Liver (tissue), 9 donors: ENCODE data around the gene OSMR. TPM values are rescaled to one million over a fixed set of nuclear protein-coding genes. Genes with fewer than 3 reads are reported as not detected.

Source experiments
- DNase-seq: peaks from one replicate; pipeline ENCODE4 v3.0.0-alpha.2; 2017; ENCODE audit warnings: low spot score
- H3K27ac ChIP-seq, 2 donors: one replicate each; pipeline ENCODE4 v1.7.0; 2013; ENCODE audit warnings: inconsistent platforms in 2 of 2, low read length in 2 of 2, control low read depth in 1 of 2, low read depth in 1 of 2, mild to moderate bottlenecking in 1 of 2
- H3K27me3 ChIP-seq, 4 donors: one replicate each; pipeline versions ENCODE4 v1.6.1 to v1.7.0; 2013; ENCODE audit warnings: low read length in 3 of 4, inconsistent platforms in 1 of 4, mild to moderate bottlenecking in 1 of 4, moderate library complexity in 1 of 4; ENCODE audit not compliant: control insufficient read depth in 4 of 4, insufficient read depth in 4 of 4
- H3K36me3 ChIP-seq, 4 donors: one replicate each; pipeline versions ENCODE4 v1.6.1 to v1.7.0; 2013; ENCODE audit warnings: low read length in 3 of 4, mild to moderate bottlenecking in 3 of 4, low read depth in 1 of 4, moderate library complexity in 1 of 4; ENCODE audit not compliant: control insufficient read depth in 4 of 4, insufficient read depth in 3 of 4
- H3K4me1 ChIP-seq, 4 donors: one replicate each; pipeline versions ENCODE4 v1.6.1 to v1.7.0; 2013; ENCODE audit warnings: low read length in 3 of 4, mild to moderate bottlenecking in 3 of 4, moderate library complexity in 1 of 4; ENCODE audit not compliant: control insufficient read depth in 4 of 4, insufficient read depth in 4 of 4
- H3K4me3 ChIP-seq, 3 donors: one replicate each; pipeline versions ENCODE4 v1.6.1 to v1.7.0; 2013; ENCODE audit warnings: low read length in 3 of 3, control low read depth in 1 of 3, low read depth in 1 of 3, mild to moderate bottlenecking in 1 of 3
- H3K9ac ChIP-seq, 2 donors: one replicate each; pipeline ENCODE4 v1.7.0; 2013; ENCODE audit warnings: low read length in 2 of 2, mild to moderate bottlenecking in 2 of 2, moderate library complexity in 2 of 2, control low read depth in 1 of 2, low read depth in 1 of 2
- H3K9me3 ChIP-seq, 4 donors: one replicate each; pipeline versions ENCODE4 v1.6.1 to v1.7.0; 2013; ENCODE audit warnings: low read length in 3 of 4; ENCODE audit not compliant: control insufficient read depth in 4 of 4
- ATF3 ChIP-seq: IDR thresholded peaks from 2 replicates; pipeline ENCODE4 v1.6.1; 2016; ENCODE audit warnings: antibody characterized with exemption
- FOXA2 ChIP-seq: IDR thresholded peaks from 2 replicates; pipeline ENCODE4 v1.6.1; 2016; ENCODE audit warnings: antibody characterized with exemption
- GABPA ChIP-seq, 2 donors: IDR thresholded peaks in 1 of 2; conservative IDR thresholded peaks in 1 of 2; 2 replicates each; pipeline ENCODE4 v1.6.1; 2016; ENCODE audit warnings: antibody characterized with exemption in 2 of 2, mild to moderate bottlenecking in 1 of 2, moderate library complexity in 1 of 2
- HNF4A ChIP-seq, 2 donors: conservative IDR thresholded peaks; 2 replicates each; pipeline ENCODE4 v1.6.1; 2016; ENCODE audit warnings: antibody characterized with exemption in 2 of 2, mild to moderate bottlenecking in 2 of 2
- HNF4G ChIP-seq: IDR thresholded peaks from 2 replicates; pipeline ENCODE4 v1.6.1; 2016; ENCODE audit warnings: antibody characterized with exemption
- JUND ChIP-seq, 2 donors: IDR thresholded peaks; 2 replicates each; pipeline ENCODE4 v1.6.1; 2016; ENCODE audit warnings: antibody characterized with exemption in 2 of 2
- MAX ChIP-seq: IDR thresholded peaks from 2 replicates; pipeline ENCODE4 v1.6.1; 2016; ENCODE audit warnings: antibody characterized with exemption
- NR2F2 ChIP-seq: IDR thresholded peaks from 2 replicates; pipeline ENCODE4 v1.6.1; 2016; ENCODE audit warnings: antibody characterized with exemption
- RAD21 ChIP-seq, 2 donors: IDR thresholded peaks; 2 replicates each; pipeline ENCODE4 v1.6.1; 2016; ENCODE audit warnings: antibody characterized with exemption in 2 of 2, mild to moderate bottlenecking in 2 of 2
- REST ChIP-seq: IDR thresholded peaks from 2 replicates; pipeline ENCODE4 v1.6.1; 2016; ENCODE audit warnings: antibody characterized with exemption, mild to moderate bottlenecking
- RXRA ChIP-seq, 2 donors: IDR thresholded peaks; 2 replicates each; pipeline ENCODE4 v1.6.1; 2017 to 2018; ENCODE audit warnings: antibody characterized with exemption in 2 of 2, mild to moderate bottlenecking in 1 of 2
- SP1 ChIP-seq: IDR thresholded peaks from 2 replicates; pipeline ENCODE4 v1.6.1; 2018; ENCODE audit warnings: antibody characterized with exemption, mild to moderate bottlenecking
- TAF1 ChIP-seq: conservative IDR thresholded peaks from 2 replicates; pipeline ENCODE4 v1.6.1; 2016; ENCODE audit warnings: antibody characterized with exemption, mild to moderate bottlenecking
- YY1 ChIP-seq: IDR thresholded peaks from 2 replicates; pipeline ENCODE4 v1.6.1; 2016; ENCODE audit warnings: antibody characterized with exemption, mild to moderate bottlenecking
- WGBS: extraction: QIAGEN DNeasy Blood & Tissue Kit; methylation state at CpG from one replicate; pipeline ENCODE4 v1.1.7; 2013; 5-methylcytosine and 5-hydroxymethylcytosine counted together
- polyA plus RNA-seq, 2 donors: library from polyadenylated mRNA; stranded (reverse) in 1 of 2; unstranded in 1 of 2; fragments of 200-250 nt in 1 of 2; fragments of >200 nt in 1 of 2; fragmentation: Nextera tagmentation in 1 of 2; extraction: Ambion mirVana in 1 of 2; gene quantifications; one replicate each; pipeline versions ENCODE4 v1.2.1 to v1.2.3, GENCODE V29; 2013 to 2015
- total RNA-seq, 2 donors: library from RNA; depleted of rRNA; stranded (reverse); fragments of >200 nt; gene quantifications; one replicate each; pipeline ENCODE4 v1.2.3, GENCODE V29; 2014
- TF ChIP-seq, protein P1 (sequence below): IDR thresholded peaks from 2 replicates; pipeline ENCODE4 v1.6.1; 2016; ENCODE audit warnings: antibody characterized with exemption
- TF ChIP-seq, protein P2 (sequence below): fragments of 150-350 bp; IDR thresholded peaks from 2 replicates; pipeline ENCODE4 v1.5.1; 2017; ENCODE audit warnings: improper control_type of control experiment, low read depth, low read length; ENCODE audit not compliant: missing input control
- donor health status: healthy.
- donor health status: healthy.
- donor health status: healthy.
- donor health status: healthy.
- donor health status: healthy.

The OSMR gene
- total and polyA plus RNA-seq, 4 donors = 4.3 to 34.5 (median 11.7) TPM

DNA sequence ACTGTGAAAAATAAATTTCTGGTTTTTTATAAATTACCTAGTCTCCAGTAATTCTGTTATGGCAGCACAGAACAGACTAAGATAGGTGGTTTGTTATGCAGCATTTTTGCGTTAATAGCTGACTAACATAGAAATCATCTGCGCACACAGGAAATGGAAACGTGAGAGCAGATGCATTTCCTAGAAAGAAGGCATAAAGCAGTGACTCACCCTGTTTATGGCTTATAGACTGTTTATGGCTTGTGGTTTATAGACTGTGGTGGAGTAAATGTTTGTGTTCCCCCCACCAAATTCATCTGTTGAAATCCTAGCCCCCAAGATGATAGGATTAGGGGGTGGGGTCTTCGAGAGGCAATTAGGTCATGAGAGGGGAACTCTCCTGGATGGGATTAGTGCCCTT, 18.3 kb upstream of the OSMR start:
- Histone ChIP-seq H3K27me3 (no peaks in the 10 kb centered on the region), H3K4me3 (no peak overlapping the region), H3K9ac (no peak overlapping the region), H3K27ac (no peak overlapping the region), H3K36me3 (peaks cover 0 to 3% (median under 1%) of the 10 kb centered on the region in 4 donors), H3K4me1 (peaks cover 0 to 5% (median 0%) of the 10 kb centered on the region in 4 donors), H3K9me3 (no peaks in the 10 kb centered on the region)
- TF ChIP-seq HNF4G (no peak), NR2F2 (no peak), RAD21 (IDR thresholded peaks at IDR 0.05) (no peak), ATF3 (no peak), SP1 (no peak)
- DNase-seq = no peak
- 90% methylated on average over 4 of the region's 4 CpGs for WGBS

DNA sequence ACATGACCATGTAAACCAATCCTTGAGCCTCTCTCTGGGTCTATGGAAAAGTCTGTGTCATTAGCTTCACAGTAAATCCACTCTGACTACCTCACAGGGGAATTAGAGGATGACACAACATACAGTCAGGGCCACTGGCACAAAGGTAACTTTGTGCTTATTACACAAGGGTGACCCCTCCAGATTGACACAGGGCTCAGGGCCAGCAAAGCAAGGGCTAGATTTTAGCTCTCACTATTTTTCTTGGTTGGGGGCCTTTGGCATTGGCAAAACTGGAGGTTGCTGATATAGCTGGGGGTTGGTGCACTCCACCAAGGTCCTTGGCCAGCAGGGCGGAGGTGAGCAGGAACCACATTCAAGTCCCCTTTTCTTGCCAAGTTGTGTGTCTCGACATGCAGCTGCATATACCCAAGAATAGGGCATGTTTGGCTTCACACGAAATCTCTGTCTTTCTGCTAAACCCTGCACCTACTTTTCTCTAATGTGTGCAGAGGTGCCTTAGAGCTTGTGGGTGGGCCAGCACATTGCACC, 15.2 kb upstream of the OSMR start:
- Histone ChIP-seq H3K9ac (no peak overlapping the region), H3K4me1 (peaks cover 0 to 5% (median 0%) of the 10 kb centered on the region in 4 donors), H3K27ac (no peak overlapping the region), H3K4me3 (no peak overlapping the region), H3K9me3 (no peaks in the 10 kb centered on the region), H3K36me3 (no peaks in the 10 kb centered on the region), H3K27me3 (no peaks in the 10 kb centered on the region)
- 87% methylated on average over 3 of the region's 3 CpGs for WGBS
- no peak for DNase-seq
- TF ChIP-seq FOXA2 (peak; percentile 6), JUND (IDR thresholded peaks at IDR 0.05) (peak; percentile 34 to 50), ATF3 (peak; percentile 27), HNF4A (conservative IDR thresholded peaks at IDR 0.05) (peak; percentile 26 to 45), NR2F2 (no peak), RAD21 (IDR thresholded peaks at IDR 0.05) (no peak), TAF1 (no peak), YY1 (no peak), SP1 (peak; percentile 47), RXRA (IDR thresholded peaks at IDR 0.05) (peak; percentile 73 to 81), MAX (no peak), GABPA (IDR thresholded peaks at IDR 0.05 in 1 of 2, conservative IDR thresholded peaks at IDR 0.05 in 1 of 2) (no peak), REST (no peak)
- TF ChIP-seq, protein P1, sequence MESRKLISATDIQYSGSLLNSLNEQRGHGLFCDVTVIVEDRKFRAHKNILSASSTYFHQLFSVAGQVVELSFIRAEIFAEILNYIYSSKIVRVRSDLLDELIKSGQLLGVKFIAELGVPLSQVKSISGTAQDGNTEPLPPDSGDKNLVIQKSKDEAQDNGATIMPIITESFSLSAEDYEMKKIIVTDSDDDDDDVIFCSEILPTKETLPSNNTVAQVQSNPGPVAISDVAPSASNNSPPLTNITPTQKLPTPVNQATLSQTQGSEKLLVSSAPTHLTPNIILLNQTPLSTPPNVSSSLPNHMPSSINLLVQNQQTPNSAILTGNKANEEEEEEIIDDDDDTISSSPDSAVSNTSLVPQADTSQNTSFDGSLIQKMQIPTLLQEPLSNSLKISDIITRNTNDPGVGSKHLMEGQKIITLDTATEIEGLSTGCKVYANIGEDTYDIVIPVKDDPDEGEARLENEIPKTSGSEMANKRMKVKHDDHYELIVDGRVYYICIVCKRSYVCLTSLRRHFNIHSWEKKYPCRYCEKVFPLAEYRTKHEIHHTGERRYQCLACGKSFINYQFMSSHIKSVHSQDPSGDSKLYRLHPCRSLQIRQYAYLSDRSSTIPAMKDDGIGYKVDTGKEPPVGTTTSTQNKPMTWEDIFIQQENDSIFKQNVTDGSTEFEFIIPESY = no peak
- TF ChIP-seq, protein P2, sequence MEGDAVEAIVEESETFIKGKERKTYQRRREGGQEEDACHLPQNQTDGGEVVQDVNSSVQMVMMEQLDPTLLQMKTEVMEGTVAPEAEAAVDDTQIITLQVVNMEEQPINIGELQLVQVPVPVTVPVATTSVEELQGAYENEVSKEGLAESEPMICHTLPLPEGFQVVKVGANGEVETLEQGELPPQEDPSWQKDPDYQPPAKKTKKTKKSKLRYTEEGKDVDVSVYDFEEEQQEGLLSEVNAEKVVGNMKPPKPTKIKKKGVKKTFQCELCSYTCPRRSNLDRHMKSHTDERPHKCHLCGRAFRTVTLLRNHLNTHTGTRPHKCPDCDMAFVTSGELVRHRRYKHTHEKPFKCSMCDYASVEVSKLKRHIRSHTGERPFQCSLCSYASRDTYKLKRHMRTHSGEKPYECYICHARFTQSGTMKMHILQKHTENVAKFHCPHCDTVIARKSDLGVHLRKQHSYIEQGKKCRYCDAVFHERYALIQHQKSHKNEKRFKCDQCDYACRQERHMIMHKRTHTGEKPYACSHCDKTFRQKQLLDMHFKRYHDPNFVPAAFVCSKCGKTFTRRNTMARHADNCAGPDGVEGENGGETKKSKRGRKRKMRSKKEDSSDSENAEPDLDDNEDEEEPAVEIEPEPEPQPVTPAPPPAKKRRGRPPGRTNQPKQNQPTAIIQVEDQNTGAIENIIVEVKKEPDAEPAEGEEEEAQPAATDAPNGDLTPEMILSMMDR = no peak
